Activated CD8-positive, alpha-beta T cell treated with anti-CD3 and anti-CD28 coated beads for 36 hours (primary cell): ENCODE measurements around the gene NAT14. TPM values are rescaled to one million over a fixed set of nuclear protein-coding genes. Genes with fewer than 3 reads are reported as not detected.

Experiments
- ATAC-seq: fragments of 200-7000 bp; cut with Tn5 transposase; one replicate; pipeline ENCODE4 v1.10.0; 2021; ENCODE audit warnings: mild to moderate bottlenecking, moderate library complexity
- CTCF ChIA-PET: fragments of 350-600 bp; sonication (Branson Sonifier 250); formaldehyde crosslinking; loops from one replicate; lab custom pipeline; 2021; ENCODE audit warnings: antibody characterized with exemption; lab: Charles Lee
- POLR2A ChIA-PET: fragments of 350-600 bp; sonication (Branson Sonifier 250); formaldehyde crosslinking; loops from one replicate; lab custom pipeline; 2021; ENCODE audit warnings: antibody characterized with exemption; lab: Charles Lee
- DNase-seq: peaks from one replicate; pipeline ENCODE4 v3.0.0-alpha.2; 2020
- H3K27ac Mint-ChIP-seq: one replicate; pipeline ENCODE4 v1.8.0; 2021; ENCODE audit warnings: mild to moderate bottlenecking, mixed read lengths
- H3K27me3 Mint-ChIP-seq: one replicate; pipeline ENCODE4 v1.8.0; 2021; ENCODE audit warnings: mixed read lengths
- H3K36me3 Mint-ChIP-seq: one replicate; pipeline ENCODE4 v1.8.0; 2021; ENCODE audit warnings: low read depth, mixed read lengths
- H3K4me1 Mint-ChIP-seq: one replicate; pipeline ENCODE4 v1.8.0; 2021; ENCODE audit warnings: low read depth, mixed read lengths
- H3K4me3 Mint-ChIP-seq: one replicate; pipeline ENCODE4 v1.8.0; 2021; ENCODE audit warnings: mild to moderate bottlenecking, moderate library complexity, mixed read lengths
- H3K9me3 Mint-ChIP-seq: one replicate; pipeline ENCODE4 v1.8.0; 2021; ENCODE audit warnings: mixed read lengths
- CTCF ChIP-seq: fragments of 200-600 bp; IDR thresholded peaks from one replicate; pipeline ENCODE4 v1.8.0; 2022; ENCODE audit warnings: antibody characterized with exemption, mild to moderate bottlenecking
- intact Hi-C: fragments of 100-400 bp; cut with micrococcal nuclease; formaldehyde crosslinking; loops from one replicate; pipeline ENCODE4 v1.10.0; 2022
- total RNA-seq, 2 experiments: library from RNA; stranded (reverse); gene quantifications; one replicate each; pipeline ENCODE4 v1.2.3, GENCODE V29; 2021

Gene NAT14
- total RNA-seq, 2 experiments from 2014 or later = 18.9 to 19.9 TPM

GRCh38 chr19:55456347-55456746, 28.6 kb upstream of the NAT14 start:
- no peak overlapping the region for H3K27ac Mint-ChIP-seq
- peaks cover 21% of the 10 kb centered on the region for H3K4me1 Mint-ChIP-seq
- H3K36me3 Mint-ChIP-seq = peaks cover 19% of the 10 kb centered on the region
- ATAC-seq (no peak), DNase-seq (no peak)
- H3K4me3 Mint-ChIP-seq = no peak overlapping the region
- H3K27me3 Mint-ChIP-seq = peaks cover 15% of the 10 kb centered on the region
- no peaks in the 10 kb centered on the region for H3K9me3 Mint-ChIP-seq
- intact Hi-C loops = no loop called here
- ChIA-PET POLR2A (no interaction called here), CTCF (no interaction called here)
- TF ChIP-seq CTCF = no peak

GRCh38 chr19:55457683-55458457, 27.1 kb upstream of the NAT14 start:
- ChIA-PET POLR2A (no interaction called here), CTCF (interaction anchor here (3.3 kb wide), 1 partner anchor 47 kb away, joined by 18 read pairs; no protein-coding TSS in a partner anchor)
- Mint-ChIP-seq H3K4me1 (peaks cover 19% of the 10 kb centered on the region), H3K9me3 (no peaks in the 10 kb centered on the region), H3K27me3 (peaks cover 7% of the 10 kb centered on the region), H3K36me3 (peaks cover 19% of the 10 kb centered on the region), H3K27ac (no peak overlapping the region), H3K4me3 (no peak overlapping the region)
- no peak for ATAC-seq
- no peak for DNase-seq
- intact Hi-C loops = no loop called here
- no peak for TF ChIP-seq CTCF

GRCh38 chr19:55459551-55459949, 25.4 kb upstream of the NAT14 start:
- no peak for TF ChIP-seq CTCF
- H3K27ac Mint-ChIP-seq = no peak overlapping the region
- ATAC-seq (no peak), DNase-seq (no peak)
- POLR2A ChIA-PET = no interaction called here
- CTCF ChIA-PET = interaction anchor here (0.6 to 3.3 kb wide), 5 partner anchors 8 to 370 kb away, joined by 3 to 18 read pairs (median 3); no protein-coding TSS in a partner anchor
- intact Hi-C loops = no loop called here
- H3K9me3 Mint-ChIP-seq = no peaks in the 10 kb centered on the region
- H3K36me3 Mint-ChIP-seq = peaks cover 7% of the 10 kb centered on the region
- no peaks in the 10 kb centered on the region for H3K27me3 Mint-ChIP-seq
- H3K4me1 Mint-ChIP-seq = peaks cover 15% of the 10 kb centered on the region
- H3K4me3 Mint-ChIP-seq = no peak overlapping the region

- ChIA-PET CTCF (interaction anchor here (0.6 to 3.3 kb wide), 5 partner anchors 8 to 370 kb away, joined by 3 to 18 read pairs (median 3); no protein-coding TSS in a partner anchor), POLR2A (no interaction called here)
- Mint-ChIP-seq H3K4me1 (peaks cover 15% of the 10 kb centered on the region), H3K4me3 (peak overlapping the region; percentile 86), H3K9me3 (no peaks in the 10 kb centered on the region), H3K36me3 (peaks cover 4% of the 10 kb centered on the region), H3K27ac (peak overlapping the region; percentile 42), H3K27me3 (no peaks in the 10 kb centered on the region)
- intact Hi-C loops = no loop called here
- ATAC-seq (no peak), DNase-seq (no peak)
- TF ChIP-seq CTCF = no peak
These were observed 24.9 kb upstream of the NAT14 start for GRCh38 chr19:55459950-55460657.
